HEK293T (cell line): Measurements from ENCODE around the gene RNU5B-1.

Source experiments
- CTCF ChIA-PET: fragments of 350-600 bp; formaldehyde crosslinking; extraction: SDS; loops from one replicate; lab custom pipeline; 2021; ENCODE audit warnings: antibody characterized with exemption, inconsistent platforms; lab: Yijun Ruan, JAX
- POLR2A ChIA-PET: fragments of 350-600 bp; formaldehyde crosslinking; extraction: SDS; loops from one replicate; lab custom pipeline; 2020; ENCODE audit warnings: antibody characterized with exemption, inconsistent platforms; lab: Yijun Ruan, JAX
- DNase-seq: peaks from one replicate; pipeline ENCODE4 v3.0.0; 2012; ENCODE audit warnings: mixed read lengths; ENCODE audit errors: extremely low spot score
- ARNT ChIP-seq: fragments of 450-650 bp; IDR thresholded peaks from 2 replicates; pipeline ENCODE4 v1.6.1; 2017; ENCODE audit warnings: mild to moderate bottlenecking
- BHLHE40 ChIP-seq: fragments of 450-650 bp; IDR thresholded peaks from 2 replicates; pipeline ENCODE4 v1.6.1; 2016; ENCODE audit warnings: mild to moderate bottlenecking, moderate library complexity, borderline replicate concordance
- CTBP1 ChIP-seq: fragments of 450-650 bp; IDR thresholded peaks from 2 replicates; pipeline ENCODE4 v1.6.1; 2016; ENCODE audit warnings: borderline replicate concordance
- ELF4 ChIP-seq: fragments of 450-650 bp; IDR thresholded peaks from 2 replicates; pipeline ENCODE4 v1.6.1; 2017; ENCODE audit warnings: antibody characterized with exemption
- FOXA1 ChIP-seq: fragments of 450-650 bp; IDR thresholded peaks from 2 replicates; pipeline ENCODE4 v1.6.1; 2016; ENCODE audit warnings: mild to moderate bottlenecking
- FOXK2 ChIP-seq: fragments of 450-650 bp; IDR thresholded peaks from 2 replicates; pipeline ENCODE4 v1.6.1; 2016; ENCODE audit warnings: mild to moderate bottlenecking
- FOXM1 ChIP-seq: fragments of 450-650 bp; IDR thresholded peaks from 2 replicates; pipeline ENCODE4 v1.6.1; 2017; ENCODE audit warnings: mild to moderate bottlenecking, borderline replicate concordance
- HDGF ChIP-seq: fragments of 450-650 bp; IDR thresholded peaks from 2 replicates; pipeline ENCODE4 v1.6.1; 2017; ENCODE audit warnings: antibody characterized with exemption, borderline replicate concordance
- L3MBTL2 ChIP-seq: fragments of 450-650 bp; conservative IDR thresholded peaks from 2 replicates; pipeline ENCODE4 v1.6.1; 2016; ENCODE audit warnings: mild to moderate bottlenecking
- LEF1 ChIP-seq: fragments of 450-650 bp; IDR thresholded peaks from 2 replicates; pipeline ENCODE4 v1.6.1; 2017; ENCODE audit warnings: mild to moderate bottlenecking, borderline replicate concordance
- NFRKB ChIP-seq: fragments of 450-650 bp; IDR thresholded peaks from 2 replicates; pipeline ENCODE4 v1.6.1; 2016; ENCODE audit warnings: mild to moderate bottlenecking, moderate library complexity
- SP1 ChIP-seq: fragments of 450-650 bp; IDR thresholded peaks from 2 replicates; pipeline ENCODE4 v1.6.1; 2017
- SUZ12 ChIP-seq: fragments of 450-650 bp; IDR thresholded peaks from 2 replicates; pipeline ENCODE4 v1.6.1; 2016; ENCODE audit warnings: mild to moderate bottlenecking
- TARDBP ChIP-seq: fragments of 450-650 bp; IDR thresholded peaks from 2 replicates; pipeline ENCODE4 v1.6.1; 2016
- ZNF384 ChIP-seq: fragments of 450-650 bp; IDR thresholded peaks from 2 replicates; pipeline ENCODE4 v1.6.1; 2016
- TF ChIP-seq, protein P1 (sequence below): fragments of 450-650 bp; IDR thresholded peaks from 2 replicates; pipeline ENCODE4 v1.6.1; 2016

Gene RNU5B-1

DNA sequence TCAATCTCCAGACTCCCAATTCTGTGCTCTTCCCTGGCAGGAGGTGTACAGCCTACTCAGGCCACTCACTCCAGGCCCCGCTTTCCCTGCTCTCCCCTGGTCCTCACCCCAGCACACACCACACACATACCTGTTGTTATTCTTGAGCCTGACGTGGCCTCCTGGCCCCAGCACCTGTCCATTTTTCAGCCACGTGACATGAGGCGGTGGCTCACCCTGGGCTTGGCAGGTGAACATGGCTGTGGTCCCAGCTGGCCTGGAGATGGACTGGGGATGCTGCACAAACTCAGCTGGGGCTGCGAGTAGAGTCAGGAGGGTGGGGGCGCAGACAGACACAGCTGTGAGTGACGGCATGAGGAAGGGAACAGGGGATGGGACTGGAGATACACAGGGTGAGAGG is 27.3 kb downstream of the RNU5B-1 start:
- TF ChIP-seq NFRKB (no peak), ELF4 (no peak), TARDBP (no peak), BHLHE40 (no peak), FOXM1 (no peak)
- TF ChIP-seq, protein P1, sequence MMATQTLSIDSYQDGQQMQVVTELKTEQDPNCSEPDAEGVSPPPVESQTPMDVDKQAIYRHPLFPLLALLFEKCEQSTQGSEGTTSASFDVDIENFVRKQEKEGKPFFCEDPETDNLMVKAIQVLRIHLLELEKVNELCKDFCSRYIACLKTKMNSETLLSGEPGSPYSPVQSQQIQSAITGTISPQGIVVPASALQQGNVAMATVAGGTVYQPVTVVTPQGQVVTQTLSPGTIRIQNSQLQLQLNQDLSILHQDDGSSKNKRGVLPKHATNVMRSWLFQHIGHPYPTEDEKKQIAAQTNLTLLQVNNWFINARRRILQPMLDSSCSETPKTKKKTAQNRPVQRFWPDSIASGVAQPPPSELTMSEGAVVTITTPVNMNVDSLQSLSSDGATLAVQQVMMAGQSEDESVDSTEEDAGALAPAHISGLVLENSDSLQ: no peak
- DNase-seq: no peak
- CTCF ChIA-PET: no interaction called here
- POLR2A ChIA-PET: no interaction called here

DNA sequence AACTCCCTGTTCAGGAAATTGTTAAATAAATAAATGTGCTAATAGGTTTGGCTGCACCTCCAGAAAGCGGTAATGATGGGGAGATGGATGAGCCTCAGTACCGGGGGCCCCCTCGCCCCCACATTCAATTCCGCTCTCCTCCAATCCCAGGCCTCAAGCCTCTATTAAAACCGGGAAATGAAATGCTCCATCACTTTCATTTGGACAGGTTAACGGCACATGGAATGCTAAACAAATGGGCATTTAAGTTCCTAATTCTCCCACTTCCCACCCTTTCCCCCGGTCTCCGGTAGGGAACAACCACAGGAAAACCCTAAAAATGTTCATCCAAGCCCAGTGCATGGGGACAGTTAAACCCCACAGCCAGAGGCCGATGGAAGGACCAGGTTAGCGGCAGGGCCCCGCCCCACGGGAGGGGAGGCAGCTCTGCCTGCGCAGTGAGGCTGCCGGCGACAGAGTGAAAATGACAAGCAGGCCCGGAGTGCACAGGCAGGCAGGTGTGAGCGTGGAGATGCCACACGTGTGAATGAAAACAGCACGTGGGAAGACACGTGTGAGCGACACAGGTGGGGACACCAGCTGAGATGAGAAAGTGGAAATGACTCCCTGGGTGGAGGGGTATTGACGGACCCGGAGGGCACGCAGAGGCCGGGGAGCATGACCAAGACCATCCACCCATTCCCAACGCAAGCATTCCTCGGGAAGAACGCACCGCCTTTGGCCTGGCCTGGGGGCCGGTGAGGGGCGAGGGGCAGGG is 28.1 kb downstream of the RNU5B-1 start:
- TF ChIP-seq ZNF384 (no peak), HDGF (no peak), SUZ12 (no peak), FOXK2 (no peak), ARNT (no peak), L3MBTL2 (no peak), TARDBP (no peak), CTBP1 (no peak), ELF4 (no peak), BHLHE40 (no peak), LEF1 (no peak), SP1 (no peak)
- no peak for DNase-seq
- ChIA-PET CTCF (no interaction called here), POLR2A (no interaction called here)

DNA sequence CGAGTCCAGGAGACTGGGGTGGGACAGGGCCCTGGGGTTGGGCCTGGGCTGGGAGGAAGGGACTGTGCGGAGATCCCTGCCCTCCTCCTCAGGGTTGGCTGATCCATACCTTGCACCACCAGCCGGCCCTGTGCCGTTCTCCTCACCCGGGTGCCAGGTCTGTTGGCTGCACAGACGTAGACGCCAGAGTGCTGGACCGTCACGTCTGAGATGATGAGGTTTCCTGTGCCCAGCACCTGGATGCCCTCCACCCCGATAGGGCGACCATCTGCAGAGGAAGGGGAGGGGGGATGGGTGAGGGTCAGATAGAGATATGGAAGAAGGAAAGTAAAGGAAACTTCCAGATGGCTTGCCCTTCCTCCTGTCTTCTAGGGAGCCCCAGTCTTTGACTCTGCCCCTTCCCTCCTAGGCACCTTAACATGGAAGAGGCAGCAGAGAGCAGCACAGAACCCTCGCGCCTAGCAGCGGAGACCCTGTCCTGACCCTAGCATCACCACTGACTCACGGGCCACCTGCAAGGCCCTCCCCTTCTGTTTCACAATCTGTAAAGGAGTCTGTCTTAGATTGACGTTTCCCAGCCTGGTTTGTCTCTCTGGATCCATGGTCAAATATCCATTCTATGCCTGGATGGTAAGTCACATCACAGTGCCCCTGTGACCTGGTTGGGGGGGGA is 28.8 kb downstream of the RNU5B-1 start:
- ChIA-PET CTCF (no interaction called here), POLR2A (interaction anchor here (1.5 kb wide), 1 partner anchor 28 kb away, joined by 4 read pairs; the partner anchor contains the start of gene RNU5B-1)
- TF ChIP-seq, protein P1: no peak
- no peak for TF ChIP-seq LEF1
- TF ChIP-seq L3MBTL2: no peak
- TF ChIP-seq SUZ12: no peak
- no peak for TF ChIP-seq HDGF
- no peak for TF ChIP-seq ELF4
- TF ChIP-seq FOXK2: no peak
- no peak for TF ChIP-seq ZNF384
- TF ChIP-seq TARDBP: no peak
- no peak for DNase-seq

DNA sequence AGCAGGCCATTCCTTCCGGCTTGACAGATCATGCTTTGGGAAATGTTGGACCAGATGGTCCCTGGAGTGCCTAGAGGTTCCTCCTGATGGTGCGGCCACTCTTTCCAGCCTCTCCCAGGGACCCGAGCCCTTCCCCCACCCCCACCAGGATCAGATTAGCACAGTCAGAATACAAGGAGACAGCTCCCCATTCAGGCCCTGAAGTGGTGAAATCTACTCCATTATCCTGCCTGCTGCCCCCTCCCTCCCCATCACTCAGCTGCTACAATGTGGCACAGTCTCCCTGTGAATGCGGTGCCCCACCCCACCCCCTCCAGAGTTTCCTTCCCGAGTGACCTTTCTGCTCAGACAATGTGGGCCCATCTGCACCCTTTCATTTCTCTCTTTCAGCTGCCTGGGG is 29.4 kb downstream of the RNU5B-1 start:
- POLR2A ChIA-PET: interaction anchor here (1.5 kb wide), 1 partner anchor 29 kb away, joined by 4 read pairs; the partner anchor contains the start of gene RNU5B-1
- TF ChIP-seq HDGF (no peak), FOXA1 (no peak), CTBP1 (no peak), FOXK2 (no peak), SUZ12 (no peak), ELF4 (no peak), ARNT (no peak), L3MBTL2 (no peak), BHLHE40 (no peak), ZNF384 (no peak), LEF1 (no peak), NFRKB (no peak), FOXM1 (no peak), TARDBP (no peak), SP1 (no peak)
- TF ChIP-seq, protein P1: no peak
- CTCF ChIA-PET: interaction anchor here (0.6 kb wide), 1 partner anchor 119 kb away, joined by 4 read pairs; no protein-coding TSS in a partner anchor
- DNase-seq: no peak

DNA sequence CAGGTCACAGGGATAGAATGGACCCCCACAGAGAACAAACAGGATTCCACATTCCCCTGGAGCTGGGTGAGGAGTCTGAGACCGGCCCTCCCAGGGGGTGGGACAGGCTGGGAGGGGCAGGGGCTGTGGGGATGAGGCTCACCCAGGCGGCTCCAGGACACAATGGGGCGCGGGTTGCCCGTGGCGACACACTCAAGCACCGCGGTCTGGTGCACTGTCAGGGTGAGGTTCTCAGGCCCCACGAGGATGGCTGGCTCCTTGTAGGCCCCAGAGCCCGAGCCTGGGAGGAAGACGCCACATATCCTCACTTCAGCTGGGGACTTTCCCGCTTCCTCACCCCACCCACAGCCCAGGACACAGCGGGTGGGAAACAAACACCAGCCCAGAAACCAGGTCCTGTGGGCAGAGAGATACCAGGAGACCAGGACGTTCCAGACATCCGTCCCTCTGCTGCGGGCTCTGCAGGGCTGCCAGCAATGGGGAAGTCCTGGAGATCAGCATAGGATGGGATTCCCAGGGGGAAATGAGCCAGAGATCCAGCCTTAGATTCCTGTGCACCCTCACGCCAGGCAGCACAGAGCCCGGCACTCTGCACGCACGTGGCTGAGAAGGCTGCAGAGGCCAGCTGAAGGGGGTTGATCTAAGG is 30.2 kb downstream of the RNU5B-1 start:
- TF ChIP-seq SP1 (no peak), FOXM1 (no peak), ARNT (no peak), NFRKB (no peak), FOXK2 (no peak), FOXA1 (no peak), LEF1 (no peak), ELF4 (no peak), L3MBTL2 (no peak), HDGF (no peak), BHLHE40 (no peak), TARDBP (no peak), ZNF384 (no peak), CTBP1 (no peak), SUZ12 (no peak)
- TF ChIP-seq, protein P1: no peak
- CTCF ChIA-PET: no interaction called here
- DNase-seq: no peak
- POLR2A ChIA-PET: interaction anchor here (1.5 kb wide), 1 partner anchor 30 kb away, joined by 4 read pairs; the partner anchor contains the start of gene RNU5B-1
